ENCODE results near the gene AR. TPM values are rescaled to one million over a fixed set of nuclear protein-coding genes. Genes with fewer than 3 reads are reported as not detected.

The AR gene
- total RNA-seq, 1 donor from 2014 or later, result 7.8 TPM

DNA sequence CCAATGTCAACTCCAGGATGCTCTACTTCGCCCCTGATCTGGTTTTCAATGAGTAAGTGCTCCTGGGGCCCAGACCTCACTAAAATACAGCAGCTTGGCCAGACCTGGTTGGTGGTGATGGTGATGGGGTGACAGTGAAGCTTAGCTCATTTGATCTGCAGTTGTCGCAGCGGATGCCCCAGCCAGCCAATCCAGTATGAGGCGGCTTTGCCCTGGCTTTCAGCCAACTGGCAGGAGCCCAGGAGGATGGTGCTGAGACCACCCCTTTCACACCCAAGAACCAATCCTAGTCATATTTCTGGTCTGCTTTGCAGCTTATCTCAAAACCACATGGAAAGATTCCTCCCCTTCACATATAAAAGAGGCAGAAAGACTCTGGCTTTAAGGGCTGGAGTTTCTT is 173.8 kb downstream of the AR start:
- Histone ChIP-seq H3K4me1 (ENCODE audit: control insufficient read depth in 3 of 3, insufficient read depth in 3 of 3, low read length in 3 of 3) (peaks cover 7 to 26% (median 16%) of the 10 kb centered on the region in 3 donors), H3K27ac (ENCODE audit: low read depth, low read length) (no peak overlapping the region), H3K4me3 (ENCODE audit: low read length in 3 of 3) (no peak overlapping the region), H3K9ac (ENCODE audit: low read depth in 1 of 3, low read length in 3 of 3) (no peak overlapping the region), H3K27me3 (ENCODE audit: control insufficient read depth in 3 of 3, insufficient read depth in 3 of 3, low read length in 3 of 3) (no peaks in the 10 kb centered on the region), H3K9me3 (ENCODE audit: control insufficient read depth in 3 of 3, low read length in 3 of 3) (no peaks in the 10 kb centered on the region), H3K36me3 (ENCODE audit: control insufficient read depth in 3 of 3, insufficient read depth in 3 of 3, low read length in 3 of 3) (no peaks in the 10 kb centered on the region)

DNA sequence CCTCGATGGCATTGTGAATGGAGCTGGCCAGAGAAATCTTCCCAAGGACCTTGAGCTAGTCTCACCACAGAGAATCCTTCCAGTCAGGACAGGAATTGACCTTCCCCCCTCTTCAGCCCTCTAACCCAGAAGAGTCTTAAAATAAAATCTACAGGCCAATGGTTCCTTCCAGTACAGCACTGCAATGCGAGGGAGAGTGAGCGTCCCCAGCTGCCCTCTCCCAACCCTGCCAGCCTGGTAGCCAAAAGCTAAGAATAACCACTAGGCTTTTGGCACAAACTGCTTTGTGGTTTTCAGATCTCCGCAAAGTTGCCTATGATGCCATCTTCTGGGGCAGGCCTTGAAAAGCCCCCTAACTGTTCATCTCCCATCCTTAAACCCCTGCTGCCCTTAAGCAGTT is 175.1 kb downstream of the AR start:
- no peak overlapping the region for H3K9ac ChIP-seq (ENCODE audit: low read depth in 1 of 3, low read length in 3 of 3)
- peaks cover 7 to 36% (median 24%) of the 10 kb centered on the region in 3 donors for H3K4me1 ChIP-seq (ENCODE audit: control insufficient read depth in 3 of 3, insufficient read depth in 3 of 3, low read length in 3 of 3)
- no peaks in the 10 kb centered on the region for H3K27me3 ChIP-seq (ENCODE audit: control insufficient read depth in 3 of 3, insufficient read depth in 3 of 3, low read length in 3 of 3)
- H3K9me3 ChIP-seq (ENCODE audit: control insufficient read depth in 3 of 3, low read length in 3 of 3), result no peaks in the 10 kb centered on the region
- peak overlapping the region; percentile 53 for H3K27ac ChIP-seq (ENCODE audit: low read depth, low read length)
- peaks cover 0 to 3% (median 0%) of the 10 kb centered on the region in 3 donors for H3K36me3 ChIP-seq (ENCODE audit: control insufficient read depth in 3 of 3, insufficient read depth in 3 of 3, low read length in 3 of 3)
- H3K4me3 ChIP-seq (ENCODE audit: low read length in 3 of 3), result no peak overlapping the region

DNA sequence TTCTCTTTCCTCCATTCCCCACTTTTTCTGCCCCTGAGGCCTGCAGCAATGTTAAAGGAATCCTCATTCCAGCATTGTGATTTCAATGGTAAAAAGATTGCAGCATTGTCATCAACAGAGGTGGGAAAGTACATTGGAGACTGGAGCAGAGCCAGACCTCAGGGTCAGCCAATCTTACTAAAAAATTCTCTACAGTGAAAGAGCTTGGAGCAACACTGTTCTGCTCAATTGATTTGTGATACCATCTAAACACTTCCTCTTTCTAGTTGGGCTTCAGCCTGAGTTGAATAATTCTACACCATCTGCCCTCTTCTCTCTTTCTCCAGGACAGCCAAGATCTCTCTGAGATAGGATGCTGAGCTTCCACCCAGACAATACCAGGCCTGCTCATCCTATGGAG is 176.5 kb downstream of the AR start:
- no peak overlapping the region for H3K9ac ChIP-seq (ENCODE audit: low read depth in 1 of 3, low read length in 3 of 3)
- H3K36me3 ChIP-seq (ENCODE audit: control insufficient read depth in 3 of 3, insufficient read depth in 3 of 3, low read length in 3 of 3), result peaks cover 0 to 4% (median 0%) of the 10 kb centered on the region in 3 donors
- H3K9me3 ChIP-seq (ENCODE audit: control insufficient read depth in 3 of 3, low read length in 3 of 3), result no peaks in the 10 kb centered on the region
- H3K4me1 ChIP-seq (ENCODE audit: control insufficient read depth in 3 of 3, insufficient read depth in 3 of 3, low read length in 3 of 3), result peaks cover 7 to 47% (median 29%) of the 10 kb centered on the region in 3 donors
- no peak overlapping the region for H3K27ac ChIP-seq (ENCODE audit: low read depth, low read length)
- H3K27me3 ChIP-seq (ENCODE audit: control insufficient read depth in 3 of 3, insufficient read depth in 3 of 3, low read length in 3 of 3), result no peaks in the 10 kb centered on the region
- H3K4me3 ChIP-seq (ENCODE audit: low read length in 3 of 3), result no peak overlapping the region

DNA sequence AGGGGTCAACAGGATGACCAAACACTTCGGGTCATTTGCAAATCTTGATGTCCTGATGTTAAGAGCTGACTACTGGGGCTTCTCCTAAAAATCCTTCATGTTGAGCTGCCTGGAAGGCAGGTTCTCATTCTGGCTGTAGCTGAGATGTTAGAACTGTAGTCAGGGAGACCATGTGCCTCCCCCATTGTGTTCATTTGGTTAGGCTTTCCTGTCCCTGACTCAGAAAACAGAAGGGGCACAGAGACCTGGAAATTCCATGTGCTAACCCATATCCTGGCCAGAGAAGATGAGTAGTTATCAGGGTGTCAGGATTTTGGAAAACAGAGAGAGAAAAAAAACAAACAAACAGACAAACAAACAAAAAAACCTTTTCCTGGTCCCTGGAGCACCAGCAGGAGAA is 177.5 kb downstream of the AR start:
- Histone ChIP-seq H3K9ac (ENCODE audit: low read depth in 1 of 3, low read length in 3 of 3) (no peak overlapping the region), H3K27ac (ENCODE audit: low read depth, low read length) (no peak overlapping the region), H3K4me3 (ENCODE audit: low read length in 3 of 3) (no peak overlapping the region), H3K36me3 (ENCODE audit: control insufficient read depth in 3 of 3, insufficient read depth in 3 of 3, low read length in 3 of 3) (peaks cover 0 to 4% (median 0%) of the 10 kb centered on the region in 3 donors), H3K4me1 (ENCODE audit: control insufficient read depth in 3 of 3, insufficient read depth in 3 of 3, low read length in 3 of 3) (peaks cover 7 to 47% (median 29%) of the 10 kb centered on the region in 3 donors), H3K9me3 (ENCODE audit: control insufficient read depth in 3 of 3, low read length in 3 of 3) (no peaks in the 10 kb centered on the region), H3K27me3 (ENCODE audit: control insufficient read depth in 3 of 3, insufficient read depth in 3 of 3, low read length in 3 of 3) (no peaks in the 10 kb centered on the region)

DNA sequence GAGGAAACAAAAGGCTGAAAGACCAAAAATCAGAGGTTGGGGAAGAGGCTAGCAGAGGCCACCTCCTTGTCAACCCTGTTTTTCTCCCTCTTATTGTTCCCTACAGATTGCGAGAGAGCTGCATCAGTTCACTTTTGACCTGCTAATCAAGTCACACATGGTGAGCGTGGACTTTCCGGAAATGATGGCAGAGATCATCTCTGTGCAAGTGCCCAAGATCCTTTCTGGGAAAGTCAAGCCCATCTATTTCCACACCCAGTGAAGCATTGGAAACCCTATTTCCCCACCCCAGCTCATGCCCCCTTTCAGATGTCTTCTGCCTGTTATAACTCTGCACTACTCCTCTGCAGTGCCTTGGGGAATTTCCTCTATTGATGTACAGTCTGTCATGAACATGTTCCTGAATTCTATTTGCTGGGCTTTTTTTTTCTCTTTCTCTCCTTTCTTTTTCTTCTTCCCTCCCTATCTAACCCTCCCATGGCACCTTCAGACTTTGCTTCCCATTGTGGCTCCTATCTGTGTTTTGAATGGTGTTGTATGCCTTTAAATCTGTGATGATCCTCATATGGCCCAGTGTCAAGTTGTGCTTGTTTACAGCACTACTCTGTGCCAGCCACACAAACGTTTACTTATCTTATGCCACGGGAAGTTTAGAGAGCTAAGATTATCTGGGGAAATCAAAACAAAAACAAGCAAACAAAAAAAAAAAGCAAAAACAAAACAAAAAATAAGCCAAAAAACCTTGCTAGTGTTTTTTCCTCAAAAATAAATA is 179.9 kb downstream of the AR start:
- Histone ChIP-seq H3K9ac (ENCODE audit: low read depth in 1 of 3, low read length in 3 of 3) (no peak overlapping the region), H3K4me3 (ENCODE audit: low read length in 3 of 3) (no peak overlapping the region), H3K4me1 (ENCODE audit: control insufficient read depth in 3 of 3, insufficient read depth in 3 of 3, low read length in 3 of 3) (peaks cover 11 to 44% (median 29%) of the 10 kb centered on the region in 3 donors), H3K36me3 (ENCODE audit: control insufficient read depth in 3 of 3, insufficient read depth in 3 of 3, low read length in 3 of 3) (peaks cover 0 to 4% (median 0%) of the 10 kb centered on the region in 3 donors), H3K27me3 (ENCODE audit: control insufficient read depth in 3 of 3, insufficient read depth in 3 of 3, low read length in 3 of 3) (no peaks in the 10 kb centered on the region), H3K9me3 (ENCODE audit: control insufficient read depth in 3 of 3, low read length in 3 of 3) (no peaks in the 10 kb centered on the region), H3K27ac (ENCODE audit: low read depth, low read length) (peak overlapping the region; percentile 1)

DNA sequence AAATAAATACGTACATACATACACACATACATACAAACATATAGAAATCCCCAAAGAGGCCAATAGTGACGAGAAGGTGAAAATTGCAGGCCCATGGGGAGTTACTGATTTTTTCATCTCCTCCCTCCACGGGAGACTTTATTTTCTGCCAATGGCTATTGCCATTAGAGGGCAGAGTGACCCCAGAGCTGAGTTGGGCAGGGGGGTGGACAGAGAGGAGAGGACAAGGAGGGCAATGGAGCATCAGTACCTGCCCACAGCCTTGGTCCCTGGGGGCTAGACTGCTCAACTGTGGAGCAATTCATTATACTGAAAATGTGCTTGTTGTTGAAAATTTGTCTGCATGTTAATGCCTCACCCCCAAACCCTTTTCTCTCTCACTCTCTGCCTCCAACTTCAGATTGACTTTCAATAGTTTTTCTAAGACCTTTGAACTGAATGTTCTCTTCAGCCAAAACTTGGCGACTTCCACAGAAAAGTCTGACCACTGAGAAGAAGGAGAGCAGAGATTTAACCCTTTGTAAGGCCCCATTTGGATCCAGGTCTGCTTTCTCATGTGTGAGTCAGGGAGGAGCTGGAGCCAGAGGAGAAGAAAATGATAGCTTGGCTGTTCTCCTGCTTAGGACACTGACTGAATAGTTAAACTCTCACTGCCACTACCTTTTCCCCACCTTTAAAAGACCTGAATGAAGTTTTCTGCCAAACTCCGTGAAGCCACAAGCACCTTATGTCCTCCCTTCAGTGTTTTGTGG is 180.7 kb downstream of the AR start:
- peaks cover 0 to 4% (median 0%) of the 10 kb centered on the region in 3 donors for H3K36me3 ChIP-seq (ENCODE audit: control insufficient read depth in 3 of 3, insufficient read depth in 3 of 3, low read length in 3 of 3)
- H3K27ac ChIP-seq (ENCODE audit: low read depth, low read length), result no peak overlapping the region
- H3K4me3 ChIP-seq (ENCODE audit: low read length in 3 of 3), result no peak overlapping the region
- peaks cover 10 to 37% (median 25%) of the 10 kb centered on the region in 3 donors for H3K4me1 ChIP-seq (ENCODE audit: control insufficient read depth in 3 of 3, insufficient read depth in 3 of 3, low read length in 3 of 3)
- H3K9ac ChIP-seq (ENCODE audit: low read depth in 1 of 3, low read length in 3 of 3), result no peak overlapping the region
- H3K9me3 ChIP-seq (ENCODE audit: control insufficient read depth in 3 of 3, low read length in 3 of 3), result no peaks in the 10 kb centered on the region
- H3K27me3 ChIP-seq (ENCODE audit: control insufficient read depth in 3 of 3, insufficient read depth in 3 of 3, low read length in 3 of 3), result no peaks in the 10 kb centered on the region

DNA sequence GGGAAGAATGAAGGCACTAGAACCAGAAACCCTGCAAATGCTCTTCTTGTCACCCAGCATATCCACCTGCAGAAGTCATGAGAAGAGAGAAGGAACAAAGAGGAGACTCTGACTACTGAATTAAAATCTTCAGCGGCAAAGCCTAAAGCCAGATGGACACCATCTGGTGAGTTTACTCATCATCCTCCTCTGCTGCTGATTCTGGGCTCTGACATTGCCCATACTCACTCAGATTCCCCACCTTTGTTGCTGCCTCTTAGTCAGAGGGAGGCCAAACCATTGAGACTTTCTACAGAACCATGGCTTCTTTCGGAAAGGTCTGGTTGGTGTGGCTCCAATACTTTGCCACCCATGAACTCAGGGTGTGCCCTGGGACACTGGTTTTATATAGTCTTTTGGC is 181.7 kb downstream of the AR start:
- H3K9me3 ChIP-seq (ENCODE audit: control insufficient read depth in 3 of 3, low read length in 3 of 3), result no peaks in the 10 kb centered on the region
- H3K4me3 ChIP-seq (ENCODE audit: low read length in 3 of 3), result no peak overlapping the region
- peaks cover 4 to 30% (median 19%) of the 10 kb centered on the region in 3 donors for H3K4me1 ChIP-seq (ENCODE audit: control insufficient read depth in 3 of 3, insufficient read depth in 3 of 3, low read length in 3 of 3)
- no peak overlapping the region for H3K27ac ChIP-seq (ENCODE audit: low read depth, low read length)
- peaks cover 0 to 4% (median 0%) of the 10 kb centered on the region in 3 donors for H3K36me3 ChIP-seq (ENCODE audit: control insufficient read depth in 3 of 3, insufficient read depth in 3 of 3, low read length in 3 of 3)
- H3K9ac ChIP-seq (ENCODE audit: low read depth in 1 of 3, low read length in 3 of 3), result no peak overlapping the region
- H3K27me3 ChIP-seq (ENCODE audit: control insufficient read depth in 3 of 3, insufficient read depth in 3 of 3, low read length in 3 of 3), result no peaks in the 10 kb centered on the region

DNA sequence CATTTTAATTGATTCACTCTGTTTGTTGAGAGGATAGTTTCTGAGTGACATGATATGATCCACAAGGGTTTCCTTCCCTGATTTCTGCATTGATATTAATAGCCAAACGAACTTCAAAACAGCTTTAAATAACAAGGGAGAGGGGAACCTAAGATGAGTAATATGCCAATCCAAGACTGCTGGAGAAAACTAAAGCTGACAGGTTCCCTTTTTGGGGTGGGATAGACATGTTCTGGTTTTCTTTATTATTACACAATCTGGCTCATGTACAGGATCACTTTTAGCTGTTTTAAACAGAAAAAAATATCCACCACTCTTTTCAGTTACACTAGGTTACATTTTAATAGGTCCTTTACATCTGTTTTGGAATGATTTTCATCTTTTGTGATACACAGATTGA is 182.2 kb downstream of the AR start:
- H3K4me3 ChIP-seq (ENCODE audit: low read length in 3 of 3), result no peak overlapping the region
- H3K27me3 ChIP-seq (ENCODE audit: control insufficient read depth in 3 of 3, insufficient read depth in 3 of 3, low read length in 3 of 3), result no peaks in the 10 kb centered on the region
- no peak overlapping the region for H3K27ac ChIP-seq (ENCODE audit: low read depth, low read length)
- peaks cover 4 to 25% (median 17%) of the 10 kb centered on the region in 3 donors for H3K4me1 ChIP-seq (ENCODE audit: control insufficient read depth in 3 of 3, insufficient read depth in 3 of 3, low read length in 3 of 3)
- no peaks in the 10 kb centered on the region for H3K9me3 ChIP-seq (ENCODE audit: control insufficient read depth in 3 of 3, low read length in 3 of 3)
- peaks cover 0 to 4% (median 0%) of the 10 kb centered on the region in 3 donors for H3K36me3 ChIP-seq (ENCODE audit: control insufficient read depth in 3 of 3, insufficient read depth in 3 of 3, low read length in 3 of 3)
- no peak overlapping the region for H3K9ac ChIP-seq (ENCODE audit: low read depth in 1 of 3, low read length in 3 of 3)

DNA sequence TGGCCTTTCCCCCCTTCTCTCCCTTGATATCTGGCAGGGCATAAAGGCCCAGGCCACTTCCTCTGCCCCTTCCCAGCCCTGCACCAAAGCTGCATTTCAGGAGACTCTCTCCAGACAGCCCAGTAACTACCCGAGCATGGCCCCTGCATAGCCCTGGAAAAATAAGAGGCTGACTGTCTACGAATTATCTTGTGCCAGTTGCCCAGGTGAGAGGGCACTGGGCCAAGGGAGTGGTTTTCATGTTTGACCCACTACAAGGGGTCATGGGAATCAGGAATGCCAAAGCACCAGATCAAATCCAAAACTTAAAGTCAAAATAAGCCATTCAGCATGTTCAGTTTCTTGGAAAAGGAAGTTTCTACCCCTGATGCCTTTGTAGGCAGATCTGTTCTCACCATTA is 183.8 kb downstream of the AR start:
- H3K36me3 ChIP-seq (ENCODE audit: control insufficient read depth in 3 of 3, insufficient read depth in 3 of 3, low read length in 3 of 3), result peaks cover 0 to 4% (median 0%) of the 10 kb centered on the region in 3 donors

DNA sequence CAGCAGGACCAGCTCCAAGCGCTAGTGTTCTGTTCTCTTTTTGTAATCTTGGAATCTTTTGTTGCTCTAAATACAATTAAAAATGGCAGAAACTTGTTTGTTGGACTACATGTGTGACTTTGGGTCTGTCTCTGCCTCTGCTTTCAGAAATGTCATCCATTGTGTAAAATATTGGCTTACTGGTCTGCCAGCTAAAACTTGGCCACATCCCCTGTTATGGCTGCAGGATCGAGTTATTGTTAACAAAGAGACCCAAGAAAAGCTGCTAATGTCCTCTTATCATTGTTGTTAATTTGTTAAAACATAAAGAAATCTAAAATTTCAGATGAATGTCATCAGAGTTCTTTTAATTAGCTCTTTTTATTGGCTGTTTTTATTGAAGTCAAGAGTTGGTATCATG is 186.5 kb downstream of the AR start:
- Histone ChIP-seq H3K4me3 (ENCODE audit: low read length in 3 of 3) (no peak overlapping the region), H3K36me3 (ENCODE audit: control insufficient read depth in 3 of 3, insufficient read depth in 3 of 3, low read length in 3 of 3) (no peaks in the 10 kb centered on the region), H3K9ac (ENCODE audit: low read depth in 1 of 3, low read length in 3 of 3) (no peak overlapping the region), H3K4me1 (ENCODE audit: control insufficient read depth in 3 of 3, insufficient read depth in 3 of 3, low read length in 3 of 3) (peaks cover 0 to 5% (median 4%) of the 10 kb centered on the region in 3 donors), H3K27ac (ENCODE audit: low read depth, low read length) (no peak overlapping the region), H3K9me3 (ENCODE audit: control insufficient read depth in 3 of 3, low read length in 3 of 3) (no peaks in the 10 kb centered on the region), H3K27me3 (ENCODE audit: control insufficient read depth in 3 of 3, insufficient read depth in 3 of 3, low read length in 3 of 3) (no peaks in the 10 kb centered on the region)

More for the DNA sequence above, 183.8 kb downstream of the AR start:
- no peak overlapping the region for H3K27ac ChIP-seq (ENCODE audit: low read depth, low read length)
- peaks cover 4 to 25% (median 15%) of the 10 kb centered on the region in 3 donors for H3K4me1 ChIP-seq (ENCODE audit: control insufficient read depth in 3 of 3, insufficient read depth in 3 of 3, low read length in 3 of 3)
- H3K4me3 ChIP-seq (ENCODE audit: low read length in 3 of 3), result no peak overlapping the region
- H3K27me3 ChIP-seq (ENCODE audit: control insufficient read depth in 3 of 3, insufficient read depth in 3 of 3, low read length in 3 of 3), result no peaks in the 10 kb centered on the region
- no peak overlapping the region for H3K9ac ChIP-seq (ENCODE audit: low read depth in 1 of 3, low read length in 3 of 3)
- no peaks in the 10 kb centered on the region for H3K9me3 ChIP-seq (ENCODE audit: control insufficient read depth in 3 of 3, low read length in 3 of 3)

Data from skeletal muscle tissue (tissue), 4 donors.